ENCODE results near the gene CDK5. TPM values are rescaled to one million over a fixed set of nuclear protein-coding genes. Genes with fewer than 3 reads are reported as not detected.

Gene CDK5
- total RNA-seq, 2 experiments from 2014 or later = 15.3 to 15.9 TPM

DNA sequence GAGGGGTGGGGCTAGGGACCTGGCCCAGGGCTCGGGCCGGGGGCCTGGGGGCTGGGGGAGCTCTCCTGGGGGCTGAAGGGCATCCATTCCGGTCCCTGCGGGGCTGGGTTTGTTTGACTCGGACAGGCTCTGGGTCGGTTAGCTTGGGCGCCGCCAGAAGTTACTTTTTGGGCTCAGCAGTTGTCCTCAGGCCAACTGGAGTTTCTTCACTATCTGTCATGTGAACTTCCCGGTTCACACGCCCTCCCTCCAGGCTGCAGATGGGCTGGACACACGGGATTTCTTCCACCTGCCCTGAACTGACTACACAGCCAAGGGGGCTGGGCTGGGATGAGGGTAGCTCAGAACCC, 5.5 kb upstream of the CDK5 start:
- no peak for DNase-seq
- Mint-ChIP-seq H3K27me3 (no peaks in the 10 kb centered on the region), H3K36me3 (peaks cover 8% of the 10 kb centered on the region), H3K4me3 (no peak overlapping the region), H3K9me3 (no peaks in the 10 kb centered on the region), H3K27ac (no peak overlapping the region), H3K4me1 (peaks cover 20% of the 10 kb centered on the region)
- POLR2A ChIA-PET = interaction anchor here (0.6 kb wide), 1 partner anchor 25 kb away, joined by 3 read pairs; no protein-coding TSS in a partner anchor
- ATAC-seq (ENCODE audit: low read depth) = no peak

DNA sequence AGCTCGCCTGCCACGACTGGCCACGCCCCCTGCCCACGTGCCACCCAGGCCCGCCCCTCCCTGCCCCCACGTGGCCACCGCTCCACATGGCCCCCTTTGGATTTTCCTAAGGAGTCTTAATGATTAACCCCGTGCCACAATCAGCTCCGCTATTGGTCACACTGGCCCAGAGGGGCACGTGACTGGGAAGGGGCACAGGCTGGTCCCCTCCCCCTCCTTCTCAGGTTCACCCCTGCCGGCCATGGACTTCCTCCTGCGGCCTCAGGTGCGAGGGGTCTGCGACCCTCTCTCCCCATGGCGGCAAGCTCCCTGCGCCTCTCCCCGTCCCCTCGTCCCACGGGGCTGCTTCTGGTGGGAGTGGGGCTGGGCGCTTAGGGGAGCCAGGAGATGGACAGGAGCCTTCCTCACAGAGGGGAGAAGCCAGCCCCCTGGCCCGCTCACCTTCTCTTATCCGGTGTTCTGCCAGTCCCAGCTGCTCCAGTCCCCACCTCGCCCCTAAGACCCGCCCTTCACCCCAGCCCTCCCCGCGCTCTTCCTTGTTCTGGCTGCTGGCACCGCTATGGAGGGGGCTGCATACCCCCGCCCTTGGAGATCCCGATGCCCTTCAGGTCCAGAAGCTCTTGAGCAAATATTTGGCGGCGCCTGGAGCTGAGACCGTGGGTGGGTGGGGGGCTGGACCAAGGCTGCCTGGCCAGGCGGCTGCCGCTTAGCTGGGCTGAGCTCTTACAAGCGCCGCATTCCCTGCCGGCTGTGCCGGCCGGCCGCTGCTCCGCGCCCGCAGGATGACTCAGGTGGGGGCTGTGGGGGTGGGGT, 4.9 kb upstream of the CDK5 start:
- DNase-seq (no peak), ATAC-seq (ENCODE audit: low read depth) (no peak)
- Mint-ChIP-seq H3K4me3 (no peak overlapping the region), H3K27me3 (no peaks in the 10 kb centered on the region), H3K4me1 (peaks cover 20% of the 10 kb centered on the region), H3K9me3 (no peaks in the 10 kb centered on the region), H3K36me3 (peaks cover 8% of the 10 kb centered on the region), H3K27ac (no peak overlapping the region)
- POLR2A ChIA-PET = interaction anchor here (0.6 kb wide), 1 partner anchor 24 kb away, joined by 3 read pairs; no protein-coding TSS in a partner anchor

DNA sequence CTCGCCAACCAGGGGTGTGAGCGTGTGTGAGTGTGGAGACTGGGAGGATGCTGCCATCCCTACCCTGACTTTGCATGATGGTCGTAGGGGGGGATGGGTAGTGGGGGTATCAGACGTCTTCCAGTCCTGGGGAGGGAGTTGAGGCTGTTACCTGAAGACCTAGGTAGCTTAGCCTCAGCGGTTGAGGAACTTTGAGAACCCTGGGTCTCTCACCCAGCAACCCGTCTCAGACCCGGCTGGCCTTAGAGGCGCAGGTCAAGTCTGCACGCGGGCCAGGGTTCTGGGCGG, 4.4 kb upstream of the CDK5 start:
- Mint-ChIP-seq H3K36me3 (peaks cover 10% of the 10 kb centered on the region), H3K27me3 (no peaks in the 10 kb centered on the region), H3K9me3 (no peaks in the 10 kb centered on the region), H3K27ac (no peak overlapping the region), H3K4me1 (peaks cover 24% of the 10 kb centered on the region), H3K4me3 (no peak overlapping the region)
- POLR2A ChIA-PET = interaction anchor here (2.6 kb wide), 1 partner anchor 16 kb away, joined by 7 read pairs; no protein-coding TSS in a partner anchor
- DNase-seq (no peak), ATAC-seq (ENCODE audit: low read depth) (no peak)

DNA sequence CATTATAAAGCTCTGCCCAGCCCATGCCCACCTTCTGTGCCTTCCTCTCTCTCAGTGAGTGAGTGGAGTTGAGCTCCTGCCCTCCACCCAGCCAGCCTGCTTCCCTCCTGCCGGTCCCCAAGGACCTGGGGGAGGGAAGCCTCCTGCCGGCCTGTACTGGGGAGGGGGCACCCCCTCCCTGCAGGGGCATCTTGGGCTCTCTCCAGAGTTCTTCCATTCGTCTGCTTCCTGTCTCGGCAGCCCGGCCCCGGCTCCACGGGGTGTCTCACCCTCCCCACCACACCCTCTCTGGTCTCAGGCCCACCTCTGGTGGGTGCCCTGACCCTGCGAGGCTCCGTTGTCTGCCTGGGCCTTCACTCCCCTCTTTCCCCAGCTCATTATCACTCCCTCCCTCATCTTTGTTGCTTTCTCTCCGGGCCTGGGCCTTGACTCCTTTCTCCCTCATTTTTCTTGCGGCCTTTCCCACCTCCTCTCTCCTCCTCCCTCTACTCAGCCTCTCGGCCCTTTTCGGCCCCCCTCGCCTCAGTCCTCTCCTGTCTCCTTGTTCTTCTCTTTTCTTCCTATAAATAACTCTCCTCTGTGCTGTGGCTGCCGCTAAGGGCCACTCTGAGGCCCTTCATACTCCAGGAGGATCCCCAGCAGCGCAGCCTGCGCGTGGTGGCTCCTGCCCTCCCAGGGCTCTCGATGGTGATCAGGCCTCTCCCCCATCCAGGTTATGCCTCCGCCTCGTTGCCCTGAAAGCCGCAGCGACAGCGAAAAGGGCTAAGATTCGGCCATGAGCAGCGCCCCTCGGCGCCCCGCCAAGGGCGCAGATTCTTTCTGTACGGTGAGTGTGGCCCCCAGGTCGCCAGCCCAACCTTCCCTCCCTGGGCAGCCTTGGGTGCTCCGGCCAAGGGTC, 3.8 kb upstream of the CDK5 start:
- H3K36me3 Mint-ChIP-seq = peaks cover 8% of the 10 kb centered on the region
- H3K4me3 Mint-ChIP-seq = peak overlapping the region; percentile 98
- POLR2A ChIA-PET = interaction anchor here (1.1 to 4.1 kb wide), 3 partner anchors 16 to 166 kb away, joined by 3 to 32 read pairs (median 7); partner anchors contain the start of genes FASTK and TMUB1
- H3K27ac Mint-ChIP-seq = peak overlapping the region; percentile 69
- H3K27me3 Mint-ChIP-seq = no peaks in the 10 kb centered on the region
- H3K9me3 Mint-ChIP-seq = no peaks in the 10 kb centered on the region
- DNase-seq (no peak), ATAC-seq (ENCODE audit: low read depth) (no peak)
- H3K4me1 Mint-ChIP-seq = peaks cover 28% of the 10 kb centered on the region

DNA sequence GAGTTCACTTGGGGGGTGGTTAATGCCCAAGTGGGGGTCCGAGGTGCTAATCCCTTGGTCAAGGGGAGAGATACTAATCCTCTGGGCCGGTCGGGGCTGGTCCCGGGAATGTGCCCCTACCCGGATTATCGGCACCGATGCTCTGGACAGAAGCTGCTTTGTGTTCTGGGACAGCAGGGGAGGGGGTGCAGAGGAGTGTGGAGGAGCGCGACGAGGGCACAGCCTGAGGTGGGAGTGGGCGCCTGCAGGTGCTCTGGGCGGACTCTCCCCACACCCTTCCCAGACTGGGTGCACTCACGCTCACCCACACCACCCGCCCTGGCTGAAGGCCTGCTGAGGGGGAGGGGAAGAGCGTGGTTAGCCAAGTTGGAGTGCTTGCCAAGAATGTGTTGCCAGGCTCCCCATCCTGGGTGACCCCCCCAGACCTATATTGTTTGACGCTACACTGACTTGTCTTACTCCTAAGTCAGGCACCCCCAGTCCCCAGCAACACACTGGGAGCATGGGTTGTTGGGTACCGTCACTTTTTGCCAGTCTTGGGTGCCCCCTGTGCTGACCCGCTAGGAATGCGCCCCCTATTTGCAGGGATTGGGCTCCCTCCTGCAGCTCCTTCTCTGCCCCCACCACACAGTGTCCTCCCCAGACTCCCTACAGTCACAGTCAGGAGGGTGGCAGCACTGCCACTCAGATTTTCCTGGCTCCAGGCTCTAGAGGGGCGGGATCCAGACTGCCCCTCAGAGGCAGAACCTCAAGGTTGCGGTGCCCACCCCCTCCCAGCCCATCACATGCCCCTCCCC, 2.9 kb upstream of the CDK5 start:
- Mint-ChIP-seq H3K27me3 (no peaks in the 10 kb centered on the region), H3K36me3 (peaks cover 8% of the 10 kb centered on the region), H3K27ac (peak overlapping the region; percentile 69), H3K9me3 (no peaks in the 10 kb centered on the region), H3K4me1 (peaks cover 28% of the 10 kb centered on the region), H3K4me3 (peak overlapping the region; percentile 98)
- no peak for ATAC-seq (ENCODE audit: low read depth)
- DNase-seq = no peak
- POLR2A ChIA-PET = interaction anchor here (1.1 to 4.1 kb wide), 3 partner anchors 17 to 167 kb away, joined by 3 to 32 read pairs (median 7); partner anchors contain the start of genes FASTK and TMUB1

DNA sequence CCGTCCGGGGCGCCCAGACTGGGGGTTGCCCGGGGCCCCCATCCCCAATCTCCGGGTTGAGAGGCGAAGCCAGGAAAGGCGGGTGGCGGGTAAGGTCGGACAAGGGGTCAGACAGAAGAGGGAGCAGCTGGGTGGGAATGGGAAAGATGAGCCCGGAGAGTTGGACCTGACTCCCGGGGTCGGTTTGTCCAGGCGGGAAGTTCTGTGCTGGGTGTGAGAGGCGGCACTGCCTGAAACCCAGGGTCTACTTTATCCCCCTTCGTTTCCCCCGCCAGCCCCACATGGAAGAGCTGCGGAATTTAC, 2.4 kb upstream of the CDK5 start:
- H3K36me3 Mint-ChIP-seq = peaks cover 5% of the 10 kb centered on the region
- H3K27ac Mint-ChIP-seq = peak overlapping the region; percentile 67
- DNase-seq (no peak), ATAC-seq (ENCODE audit: low read depth) (no peak)
- H3K27me3 Mint-ChIP-seq = no peaks in the 10 kb centered on the region
- peak overlapping the region; percentile 98 for H3K4me3 Mint-ChIP-seq
- H3K4me1 Mint-ChIP-seq = peaks cover 28% of the 10 kb centered on the region
- POLR2A ChIA-PET = interaction anchor here (1.1 to 4.1 kb wide), 4 partner anchors 10 to 167 kb away, joined by 3 to 32 read pairs (median 7); partner anchors contain the start of genes FASTK and TMUB1
- no peaks in the 10 kb centered on the region for H3K9me3 Mint-ChIP-seq

DNA sequence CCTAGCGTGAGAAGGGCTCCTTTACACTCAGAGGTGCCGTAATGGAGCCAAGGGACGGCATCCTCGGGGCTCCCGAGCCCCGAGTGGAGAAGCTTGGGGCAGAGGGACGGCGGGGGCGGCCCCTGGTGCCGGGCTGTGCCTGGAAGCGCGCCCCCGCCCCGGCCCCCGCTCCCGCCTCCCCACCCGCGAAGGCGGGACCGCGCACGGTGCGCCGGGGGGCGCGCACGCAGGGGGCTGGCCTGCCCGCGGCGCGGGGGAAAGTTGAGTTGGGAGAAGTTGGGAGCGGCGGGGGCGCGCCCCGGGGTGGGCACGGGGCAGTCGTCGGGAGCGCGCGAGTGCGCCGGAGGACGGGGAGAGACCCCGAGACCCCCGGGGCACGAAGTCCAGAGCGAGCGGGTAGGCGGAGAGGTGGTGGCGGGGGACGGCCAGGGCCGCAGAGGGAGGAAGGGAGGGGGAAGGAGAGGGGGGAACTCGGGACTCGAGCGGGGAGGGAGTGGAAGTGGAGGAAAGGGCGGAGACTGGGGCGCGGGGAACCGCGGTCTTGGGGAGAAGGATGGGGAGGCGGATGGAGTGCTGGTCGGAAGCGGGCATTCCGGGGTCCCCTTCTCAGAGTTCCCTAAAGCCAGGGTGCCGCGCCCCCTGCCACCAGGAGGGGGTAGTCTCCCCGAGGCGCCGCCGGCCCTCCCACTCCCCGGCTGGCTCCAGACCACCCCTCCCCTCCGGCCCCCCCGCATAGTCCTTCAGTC, 1.8 kb upstream of the CDK5 start, which contains the start of gene SLC4A2:
Gene SLC4A2, plus strand, starts transcription at position 223 of the 746 bp plus-strand sequence. CDS start 2,399 bp downstream, outside the sequence.
- POLR2A ChIA-PET = interaction anchor here (0.9 to 4.1 kb wide), 6 partner anchors 10 to 46 kb away, joined by 4 to 32 read pairs (median 7); partner anchors contain the start of genes ABCB8, FASTK and TMUB1
- Mint-ChIP-seq H3K4me3 (peak within 1 kb of the TSS; percentile 98), H3K27ac (peak within 1 kb of the TSS; percentile 93), H3K4me1 (peaks cover 28% of the 10 kb centered on the region), H3K36me3 (peaks cover 5% of the 10 kb centered on the region), H3K9me3 (no peaks in the 10 kb centered on the region), H3K27me3 (no peaks in the 10 kb centered on the region)
- DNase-seq (peak; percentile 91), ATAC-seq (ENCODE audit: low read depth) (peak; percentile 8)

DNA sequence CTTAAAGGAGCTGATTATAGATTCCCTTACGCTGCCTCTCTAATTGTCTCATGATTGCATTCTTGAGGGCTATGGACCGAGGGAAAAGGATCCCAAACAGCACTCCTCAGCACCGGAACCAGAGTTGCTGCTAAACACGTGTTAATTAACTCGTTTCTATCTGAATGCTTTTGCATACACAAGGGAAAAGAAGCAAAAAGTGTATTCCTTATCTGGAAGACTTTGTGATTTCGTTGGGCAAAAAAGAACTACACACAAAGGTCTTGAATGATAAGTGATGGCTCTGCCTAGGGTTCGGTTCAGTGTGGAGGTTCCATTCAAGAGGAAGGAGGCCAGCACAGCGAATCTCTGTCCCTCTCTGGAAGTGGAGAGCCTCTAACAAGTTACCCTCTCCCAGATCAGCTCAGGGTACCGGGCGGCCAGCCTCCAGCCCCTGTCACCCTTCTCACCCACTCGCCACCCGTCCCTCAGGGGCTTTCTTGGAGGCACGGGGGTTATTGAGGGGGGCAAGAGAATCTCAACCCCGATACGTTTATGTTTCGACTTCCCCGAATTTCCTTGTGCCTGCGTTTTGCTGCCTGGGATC, 1.2 kb upstream of the CDK5 start:
- H3K27ac Mint-ChIP-seq = peak overlapping the region; percentile 93
- H3K4me1 Mint-ChIP-seq = peaks cover 28% of the 10 kb centered on the region
- H3K4me3 Mint-ChIP-seq = peak overlapping the region; percentile 98
- no peaks in the 10 kb centered on the region for H3K27me3 Mint-ChIP-seq
- ATAC-seq (ENCODE audit: low read depth) (no peak), DNase-seq (no peak)
- POLR2A ChIA-PET = interaction anchor here (0.7 to 4.1 kb wide), 6 partner anchors 9 to 48 kb away, joined by 4 to 32 read pairs (median 6); partner anchors contain the start of genes ABCB8, FASTK and TMUB1
- peaks cover 5% of the 10 kb centered on the region for H3K36me3 Mint-ChIP-seq
- H3K9me3 Mint-ChIP-seq = no peaks in the 10 kb centered on the region

DNA sequence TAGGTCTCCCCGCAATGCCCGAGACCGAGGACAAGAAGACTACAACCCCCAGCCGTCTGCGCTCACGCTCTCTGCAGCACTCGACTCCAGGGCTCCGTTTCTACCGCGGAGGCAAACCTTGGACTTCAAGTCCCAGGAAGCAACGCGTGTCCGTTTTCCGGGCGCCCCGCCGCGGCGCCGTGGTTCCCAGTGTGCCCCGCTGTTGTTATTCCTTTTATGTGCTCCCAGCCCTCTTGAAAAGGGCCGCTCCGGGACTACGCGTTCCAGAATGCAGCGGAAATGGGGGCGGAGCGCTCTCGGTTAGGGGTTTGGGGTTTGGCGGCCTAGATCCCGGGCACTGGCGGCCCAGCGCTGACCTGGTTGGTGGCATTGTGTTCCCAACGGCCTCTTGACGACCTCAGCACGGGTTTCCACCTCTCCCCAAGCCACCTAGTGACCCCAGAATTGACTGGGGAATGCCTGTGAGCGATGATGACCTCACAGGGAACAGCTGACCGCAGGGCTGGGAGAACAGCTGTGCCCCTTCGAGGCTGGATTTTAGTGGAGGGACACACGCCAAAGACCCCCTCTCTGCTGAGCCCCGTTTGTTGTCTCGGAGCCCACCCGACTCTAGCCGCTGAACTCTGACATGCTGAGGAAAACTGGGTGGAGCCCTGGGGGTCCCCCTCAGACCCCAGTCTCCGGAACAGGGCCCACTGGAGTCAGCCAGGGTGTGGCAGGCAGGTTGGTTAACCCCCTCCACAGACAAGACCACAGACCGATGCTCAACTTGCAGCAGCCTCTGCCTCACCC, 488 bp upstream of the CDK5 start:
- DNase-seq (peak; percentile 94), ATAC-seq (ENCODE audit: low read depth) (peak; percentile 94)
- POLR2A ChIA-PET = interaction anchor here (0.7 to 4.1 kb wide), 6 partner anchors 8 to 47 kb away, joined by 4 to 32 read pairs (median 6); partner anchors contain the start of genes ABCB8, FASTK and TMUB1
- Mint-ChIP-seq H3K9me3 (no peaks in the 10 kb centered on the region), H3K4me1 (peaks cover 30% of the 10 kb centered on the region), H3K27me3 (no peaks in the 10 kb centered on the region), H3K4me3 (peak overlapping the region; percentile 98), H3K27ac (peak overlapping the region; percentile 93), H3K36me3 (peaks cover 5% of the 10 kb centered on the region)

DNA sequence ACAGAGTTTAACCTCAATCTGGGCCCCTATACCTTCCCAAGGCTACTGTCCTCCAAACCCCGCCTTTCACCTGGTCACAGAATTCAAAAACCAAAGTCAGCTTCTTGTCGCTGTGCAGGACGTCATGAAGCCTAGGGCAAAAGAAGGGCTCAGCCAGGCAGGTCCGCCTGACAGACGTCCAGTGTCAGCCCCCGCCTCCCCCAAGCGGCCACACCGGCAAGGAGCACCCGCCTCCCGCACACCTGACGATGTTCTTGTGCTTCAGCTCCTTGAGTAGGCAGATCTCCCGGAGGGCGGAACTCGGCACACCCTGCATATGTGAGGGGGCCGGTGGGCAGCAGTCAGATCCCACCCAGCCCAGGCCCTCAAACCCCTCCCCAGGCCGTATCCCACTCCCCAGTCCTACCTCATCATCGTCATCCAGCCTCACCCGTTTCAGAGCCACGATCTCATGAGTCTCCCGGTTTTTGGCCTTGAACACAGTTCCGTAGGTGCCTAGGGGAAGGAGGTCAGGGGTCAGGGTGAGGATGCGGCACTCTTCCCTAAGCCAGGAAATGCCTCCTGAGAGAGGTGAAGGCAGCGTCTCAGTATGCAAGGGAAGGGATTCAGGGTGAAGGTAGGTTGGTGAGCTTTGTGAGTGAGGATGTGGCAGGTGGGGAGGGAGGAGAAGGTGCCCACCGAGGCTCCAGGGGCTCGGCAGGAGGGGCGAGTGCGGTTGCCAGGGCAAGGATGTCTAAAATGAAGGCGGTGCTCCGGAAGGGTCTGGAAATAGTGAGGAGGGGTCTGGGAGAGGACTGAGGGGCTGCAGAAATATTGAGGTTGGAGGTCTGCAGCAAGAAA, 811 bp downstream of the CDK5 start:
- POLR2A ChIA-PET = interaction anchor here (1.6 kb wide), 1 partner anchor 24 kb away, joined by 3 read pairs; the partner anchor contains the start of gene FASTK
- no peak for DNase-seq
- Mint-ChIP-seq H3K27ac (peak overlapping the region; percentile 93), H3K27me3 (peaks cover under 1% of the 10 kb centered on the region), H3K4me3 (peak overlapping the region; percentile 98), H3K36me3 (peaks cover 8% of the 10 kb centered on the region), H3K4me1 (peaks cover 36% of the 10 kb centered on the region), H3K9me3 (no peaks in the 10 kb centered on the region)
- no peak for ATAC-seq (ENCODE audit: low read depth)

All from activated naive CD8-positive, alpha-beta T cell treated with anti-CD3 and anti-CD28 coated beads, Interleukin-2, amount 10 ng/mL, durations not matched to agents 7 days and 5 days (primary cell).